ENCODE data around the gene ZRANB3.
"Not testable (repeated sequence)": the region's sequence is repeated elsewhere in the genome, so short reads cannot be mapped to it uniquely, and the experiment has no call there.

The ZRANB3 gene

GRCh38 chr2:135169900-135170753, 360.9 kb downstream of the ZRANB3 start:
- no peak for DNase-seq

GRCh38 chr2:135168204-135168856, 362.7 kb downstream of the ZRANB3 start:
- no peak for DNase-seq

GRCh38 chr2:135167273-135167672, 363.7 kb downstream of the ZRANB3 start:
- DNase-seq = no peak

GRCh38 chr2:135164431-135164830, 366.6 kb downstream of the ZRANB3 start:
- no peak for DNase-seq

DNA sequence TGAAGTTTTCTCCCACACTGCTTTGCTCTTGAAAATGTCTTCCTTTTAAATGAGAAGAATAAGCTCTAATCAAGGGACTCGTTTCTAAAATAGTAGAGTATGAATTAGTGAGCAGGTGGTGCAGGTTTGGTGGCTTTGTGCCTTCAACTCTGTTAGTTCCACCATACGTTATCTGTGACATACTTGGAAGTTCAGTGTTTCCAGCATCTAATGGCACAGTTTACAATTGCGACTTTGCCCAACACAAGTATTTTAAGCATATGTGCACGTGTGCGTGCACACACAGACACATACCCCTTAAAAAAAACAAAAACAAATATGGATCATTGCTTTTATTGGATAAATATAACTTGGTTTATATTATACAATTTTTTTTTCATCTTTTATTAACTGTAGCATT, 367.1 kb downstream of the ZRANB3 start:
- DNase-seq = no peak

DNA sequence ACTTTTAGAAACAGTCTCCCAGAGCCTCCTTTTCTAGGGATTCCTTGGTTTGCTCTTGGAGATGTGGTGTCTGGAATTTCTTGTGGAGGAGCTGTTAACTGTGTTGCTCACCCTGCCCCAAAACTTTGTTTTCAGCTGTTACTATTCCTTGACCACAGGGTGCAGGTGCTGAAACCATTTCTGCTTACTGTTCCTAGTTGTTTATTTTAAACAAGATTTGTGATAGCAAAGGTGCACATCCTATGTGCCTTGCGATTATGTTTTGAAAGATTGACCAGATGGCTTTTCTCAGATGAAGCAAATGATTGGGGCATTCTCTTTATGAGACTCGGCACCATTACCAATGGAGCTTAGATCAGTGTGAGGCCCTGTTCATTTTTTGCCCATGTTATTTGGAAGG, 367.7 kb downstream of the ZRANB3 start:
- DNase-seq = no peak

DNA sequence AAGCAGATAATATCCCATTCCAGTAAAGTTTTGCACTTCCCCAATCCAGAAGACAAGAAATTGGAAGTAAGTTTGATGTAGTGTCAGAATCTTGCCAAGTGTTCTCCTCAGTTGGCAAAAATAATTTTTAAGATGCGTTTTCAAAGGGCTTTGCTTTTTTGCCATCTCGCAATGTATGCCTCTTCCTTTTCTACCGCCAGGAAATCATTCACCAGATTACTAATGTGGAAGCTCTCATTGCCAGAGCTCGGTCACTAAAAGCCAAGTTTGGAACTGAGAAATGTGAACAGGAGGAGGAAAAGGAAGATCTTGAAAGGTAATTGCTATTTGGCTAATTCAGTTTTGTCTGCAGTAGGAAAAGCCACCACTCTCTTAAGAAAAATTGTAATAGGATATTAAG, 368.2 kb downstream of the ZRANB3 start:
- no peak for DNase-seq

GRCh38 chr2:135162377-135162776, 368.6 kb downstream of the ZRANB3 start:
- DNase-seq = no peak

DNA sequence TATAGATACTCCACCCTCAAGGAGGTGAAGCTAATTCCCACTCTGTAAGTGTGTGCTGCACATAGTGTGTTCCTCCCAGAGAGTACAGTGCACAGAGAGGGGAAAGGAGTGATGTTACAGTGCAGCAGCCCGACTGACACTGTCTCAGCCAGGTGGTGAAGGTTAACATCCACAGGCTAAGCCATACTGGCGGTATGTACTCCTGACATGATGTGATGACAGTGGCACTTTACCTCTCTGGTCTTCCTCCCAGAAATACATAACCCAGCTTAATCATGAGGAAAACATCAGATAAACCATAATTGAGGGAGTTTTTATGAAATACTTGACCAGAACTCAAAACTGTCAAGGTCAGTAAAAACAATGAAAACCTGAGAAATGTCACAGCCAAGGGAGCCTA, 371.8 kb downstream of the ZRANB3 start:
- DNase-seq = no peak

- no peak for DNase-seq
Measured at GRCh38 chr2:135157856-135158255, 373.2 kb downstream of the ZRANB3 start.

GRCh38 chr2:135154962-135155361, 376.1 kb downstream of the ZRANB3 start:
- no peak for DNase-seq

- no peak for DNase-seq
Measured at GRCh38 chr2:135152361-135152760, 378.7 kb downstream of the ZRANB3 start.

GRCh38 chr2:135151615-135152014, 379.4 kb downstream of the ZRANB3 start:
- no peak for DNase-seq

DNA sequence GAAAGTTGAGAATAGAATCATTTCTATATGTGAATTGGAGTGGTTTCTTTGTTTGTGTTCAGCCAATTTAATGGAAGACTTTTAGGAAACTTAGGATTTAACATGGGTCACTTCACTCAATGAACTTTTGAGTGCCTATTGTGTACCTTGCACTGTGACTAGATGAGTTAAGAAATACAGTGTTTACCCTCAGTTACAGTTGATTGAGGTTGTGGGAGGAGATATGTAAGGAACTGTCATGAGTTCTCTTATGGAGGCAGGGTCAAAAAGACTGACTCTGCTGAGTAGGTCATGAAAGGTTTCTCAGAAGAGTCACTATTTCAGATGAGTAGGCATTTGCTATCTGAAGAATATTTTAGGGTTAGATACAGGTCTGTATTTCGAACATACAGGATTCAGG, 380.3 kb downstream of the ZRANB3 start:
- DNase-seq = no peak

GRCh38 chr2:135149251-135149650, 381.8 kb downstream of the ZRANB3 start:
- DNase-seq = no peak

DNA sequence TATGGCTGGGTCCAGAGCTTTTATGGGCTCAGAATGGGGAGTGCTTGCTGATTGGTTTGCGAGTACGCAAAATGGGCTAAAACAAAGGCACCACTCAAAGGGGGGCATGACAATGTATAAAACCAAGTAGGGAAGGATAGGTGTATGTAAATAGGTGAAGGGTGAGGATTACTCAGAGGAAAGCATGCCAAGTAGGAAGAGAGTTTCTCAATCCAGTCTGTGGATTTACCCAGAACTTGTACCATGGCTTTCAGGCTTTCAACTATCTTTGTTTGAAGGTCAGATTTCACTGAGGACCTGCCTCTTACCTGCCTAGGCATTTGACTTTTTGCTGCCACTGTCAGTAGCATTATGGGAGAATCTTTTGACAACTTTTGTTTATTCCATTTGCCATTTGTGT, 386.7 kb downstream of the ZRANB3 start:
- no peak for DNase-seq

- DNase-seq = no peak
Measured at GRCh38 chr2:135142323-135142722, 388.7 kb downstream of the ZRANB3 start.

DNA sequence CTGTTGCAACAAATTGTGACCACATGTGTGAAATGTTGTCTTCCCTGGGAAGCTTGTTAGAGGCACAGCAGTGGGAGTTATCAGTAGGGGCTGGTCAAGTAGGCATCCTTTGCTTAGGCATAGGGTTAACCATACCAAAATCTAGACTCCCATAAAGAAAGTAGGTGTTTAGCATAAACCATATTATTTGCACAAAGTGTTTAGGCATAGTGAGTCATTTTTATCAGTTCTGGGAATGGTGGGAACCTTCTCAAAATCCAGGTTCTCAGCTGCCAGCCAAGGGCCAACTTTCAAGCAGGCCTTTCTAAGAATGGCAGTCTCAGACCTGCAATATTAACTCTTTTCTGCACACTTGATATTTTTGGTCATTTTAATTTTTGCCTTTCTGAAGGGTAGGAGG, 390.4 kb downstream of the ZRANB3 start:
- DNase-seq = no peak

- DNase-seq = no peak
Measured at GRCh38 chr2:135132314-135132713, 398.7 kb downstream of the ZRANB3 start.

DNA sequence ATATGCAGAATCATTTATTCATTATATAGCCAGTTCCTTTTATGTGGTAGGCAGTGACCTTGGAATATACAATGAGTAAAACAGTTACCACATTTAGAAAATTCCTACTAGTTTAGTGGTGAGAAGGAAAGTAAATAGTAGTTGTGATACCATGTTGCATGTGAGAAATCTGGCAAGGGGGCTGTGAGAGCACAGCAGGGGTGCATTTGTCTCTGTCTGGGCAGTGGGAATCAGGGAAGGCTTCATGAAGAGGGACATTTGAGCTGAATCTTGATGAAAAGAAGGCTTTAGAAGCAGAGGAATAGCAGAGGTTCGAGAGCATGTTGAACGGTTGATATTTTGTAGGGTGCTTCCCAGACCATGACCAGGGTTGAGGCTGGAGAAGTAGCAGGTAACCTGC, 400.3 kb downstream of the ZRANB3 start:
- no peak for DNase-seq

DNA sequence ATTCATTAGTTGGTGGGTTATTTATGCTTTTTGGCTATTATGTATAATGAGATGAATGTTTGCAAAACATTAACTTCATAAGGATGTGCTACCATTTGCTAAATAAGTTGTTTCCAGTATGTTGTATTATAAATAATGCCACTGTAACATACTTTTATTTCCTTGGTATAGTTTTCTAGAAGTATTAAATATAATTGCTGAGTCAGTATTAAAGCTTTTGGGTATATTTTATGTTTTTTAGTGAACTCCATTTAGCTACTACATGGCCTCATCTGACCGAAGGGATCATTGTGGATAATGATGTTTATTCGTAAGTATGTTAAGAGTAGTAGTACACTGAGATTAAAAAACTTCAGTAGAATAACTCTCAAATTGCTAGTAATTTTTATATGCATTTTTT, 405.1 kb downstream of the ZRANB3 start:
- DNase-seq = no peak

- no peak for DNase-seq
Measured at GRCh38 chr2:135124924-135125886, 405.8 kb downstream of the ZRANB3 start.

GRCh38 chr2:135121658-135122039, 409.4 kb downstream of the ZRANB3 start:
- not testable (repeated sequence) for DNase-seq

Measured in activated CD4-positive, alpha-beta T cell treated with anti-CD3 and anti-CD28 coated beads for 1 hour (primary cell).